ENCODE data around the gene KLK7. TPM values are rescaled to one million over a fixed set of nuclear protein-coding genes. Genes with fewer than 3 reads are reported as not detected.

The KLK7 gene
- not detected in 2 replicates for total RNA-seq

GRCh38 chr19:50983625-50984292 is at the start of gene KLK7:
TSS of gene KLK7 (minus strand) at chr19:50983917. CDS start at chr19:50982399, 1,518 bp downstream.

GRCh38 chr19:51026554-51026831 is 42.8 kb upstream of the KLK7 start, which contains the start of gene KLK11:
TSS of gene KLK11 (minus strand) at chr19:51026616. CDS start at chr19:51025631, 985 bp downstream.

GRCh38 chr19:51019544-51019925 is 35.8 kb upstream of the KLK7 start, which contains the start of gene KLK10:
TSS of gene KLK10 (minus strand) at chr19:51019709. CDS start at chr19:51019130, 579 bp downstream.

GRCh38 chr19:51001515-51001914 is 17.8 kb upstream of the KLK7 start, which contains the start of gene KLK8:
TSS of gene KLK8 (minus strand) at chr19:51001604. CDS start at chr19:51001167, 437 bp downstream.

GRCh38 chr19:50969413-50969760 is 14.3 kb downstream of the KLK7 start, which contains the start of gene KLK6:
TSS of gene KLK6 (minus strand) at chr19:50969591. CDS start at chr19:50968104, 1,487 bp downstream.

GRCh38 chr19:50952910-50953309 is 30.8 kb downstream of the KLK7 start, which contains the start of gene KLK5:
TSS of gene KLK5 (minus strand) at chr19:50953038. CDS start at chr19:50952657, 381 bp downstream.

Other genes starting within 250 kb of the KLK7 start
- gene GPR32, start 213.5 kb downstream of the KLK7 start, total RNA-seq = not detected in 2 replicates
- gene ACP4, start 193.5 kb downstream of the KLK7 start, total RNA-seq = not detected in 2 replicates
- not detected in 2 replicates for gene KLK1, start 160.1 kb downstream of the KLK7 start, total RNA-seq
- not detected in 2 replicates for gene KLK15, start 150.3 kb downstream of the KLK7 start, total RNA-seq
- gene KLK3, start 129.0 kb downstream of the KLK7 start, total RNA-seq = not detected in 2 replicates
- not detected in 2 replicates for gene KLK2, start 110.5 kb downstream of the KLK7 start, total RNA-seq
- gene KLK4, start 72.5 kb downstream of the KLK7 start, total RNA-seq = not detected in 2 replicates
- gene KLK5, start 30.9 kb downstream of the KLK7 start, total RNA-seq = not detected in 2 replicates
- not detected in 2 replicates for gene KLK6, start 14.3 kb downstream of the KLK7 start, total RNA-seq
- gene KLK8, start 17.7 kb upstream of the KLK7 start, total RNA-seq = not detected in 2 replicates
- gene KLK10, start 35.8 kb upstream of the KLK7 start, total RNA-seq = not detected in 2 replicates
- gene KLK11, start 42.7 kb upstream of the KLK7 start, total RNA-seq = not detected in 2 replicates
- gene KLK12, start 51.1 kb upstream of the KLK7 start, total RNA-seq = not detected in 2 replicates
- gene KLK13, start 81.2 kb upstream of the KLK7 start, total RNA-seq = not detected in 2 replicates
- not detected in 2 replicates for gene KLK14, start 99.0 kb upstream of the KLK7 start, total RNA-seq
- 11.0 and 19.1 TPM in 2 replicates for gene CTU1, start 124.5 kb upstream of the KLK7 start, total RNA-seq
- not detected in 2 replicates for gene SIGLEC9, start 141.0 kb upstream of the KLK7 start, total RNA-seq
- not detected in 2 replicates for gene SIGLEC7, start 158.4 kb upstream of the KLK7 start, total RNA-seq
- gene CD33, start 241.2 kb upstream of the KLK7 start, total RNA-seq = not detected in 2 replicates